Endothelial cell of umbilical vein (primary cell): Measurements from ENCODE around the gene MGLL.

Experiments
- CTCF ChIP-seq, 2 donors: IDR thresholded peaks; 1 replicate in 1 of 2; 2 replicates in 1 of 2; pipeline ENCODE4 v1.5.1; 2011; ENCODE audit warnings: low read length in 2 of 2, mild to moderate bottlenecking in 2 of 2, moderate library complexity in 2 of 2, control low read depth in 1 of 2, inconsistent platforms in 1 of 2, low read depth in 1 of 2; ENCODE audit not compliant: insufficient read depth in 1 of 2; ENCODE audit errors: extremely low read depth in 1 of 2
- EZH2 ChIP-seq: IDR thresholded peaks from 2 replicates; pipeline ENCODE4 v1.6.1; 2012; ENCODE audit warnings: borderline replicate concordance, low read depth, mild to moderate bottlenecking, moderate library complexity, low read length, inconsistent platforms; ENCODE audit not compliant: severe bottlenecking
- FOS ChIP-seq: IDR thresholded peaks from 2 replicates; pipeline ENCODE4 v1.6.1; 2011; ENCODE audit warnings: mild to moderate bottlenecking, low read length, moderate library complexity, borderline replicate concordance; ENCODE audit not compliant: insufficient read depth
- JUN ChIP-seq: IDR thresholded peaks from 2 replicates; pipeline ENCODE4 v1.6.1; 2011; ENCODE audit warnings: borderline replicate concordance, low read depth; ENCODE audit not compliant: insufficient read length, insufficient read depth
- MYC ChIP-seq: IDR thresholded peaks from one replicate; pipeline ENCODE4 v1.6.1; 2011; ENCODE audit warnings: mild to moderate bottlenecking, low read depth, low read length
- POLR2A ChIP-seq: IDR thresholded peaks from 2 replicates; pipeline ENCODE4 v1.6.1; 2012; ENCODE audit warnings: low read depth, mild to moderate bottlenecking, control low read depth, low read length
- POLR2AphosphoS5 ChIP-seq: IDR thresholded peaks from 2 replicates; pipeline ENCODE4 v1.6.1; 2012; ENCODE audit warnings: low read depth, mild to moderate bottlenecking, control low read depth, low read length, moderate library complexity; ENCODE audit not compliant: insufficient read depth
- TF ChIP-seq, protein P1 (sequence below): IDR thresholded peaks from 2 replicates; pipeline ENCODE4 v1.6.1; 2011; ENCODE audit not compliant: insufficient read depth, insufficient read length

- TF ChIP-seq CTCF (IDR thresholded peaks at IDR 0.05; ENCODE audit: extremely low read depth in 1 of 2, insufficient read depth in 1 of 2, low read depth in 1 of 2, low read length in 2 of 2) (no peak), MYC (no peak), POLR2A (no peak), POLR2AphosphoS5 (no peak), EZH2 (no peak), FOS (no peak), JUN (no peak)
- TF ChIP-seq, protein P1, sequence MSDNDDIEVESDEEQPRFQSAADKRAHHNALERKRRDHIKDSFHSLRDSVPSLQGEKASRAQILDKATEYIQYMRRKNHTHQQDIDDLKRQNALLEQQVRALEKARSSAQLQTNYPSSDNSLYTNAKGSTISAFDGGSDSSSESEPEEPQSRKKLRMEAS: no peak
These were observed 161.6 kb downstream of the MGLL start for GRCh38 chr3:127660621-127661251.
